DMS 273 (cell line): Measurements from ENCODE around the gene THBD.
"Not testable (repeated sequence)": the region's sequence is repeated elsewhere in the genome, so short reads cannot be mapped to it uniquely, and the experiment has no call there.

Experiments
- DNase-seq: peaks from one replicate; lab custom pipeline; 2025; ENCODE audit not compliant: unreplicated experiment; lab: John Stamatoyannopoulos, UW

Gene THBD

GRCh38 chr20:23039136-23039875, 10.2 kb downstream of the THBD start:
- no peak for DNase-seq

GRCh38 chr20:23037017-23037481, 12.4 kb downstream of the THBD start:
- no peak for DNase-seq

GRCh38 chr20:23036371-23036770, 13.1 kb downstream of the THBD start:
- no peak for DNase-seq

GRCh38 chr20:23035731-23036130, 13.7 kb downstream of the THBD start:
- DNase-seq: no peak

DNA sequence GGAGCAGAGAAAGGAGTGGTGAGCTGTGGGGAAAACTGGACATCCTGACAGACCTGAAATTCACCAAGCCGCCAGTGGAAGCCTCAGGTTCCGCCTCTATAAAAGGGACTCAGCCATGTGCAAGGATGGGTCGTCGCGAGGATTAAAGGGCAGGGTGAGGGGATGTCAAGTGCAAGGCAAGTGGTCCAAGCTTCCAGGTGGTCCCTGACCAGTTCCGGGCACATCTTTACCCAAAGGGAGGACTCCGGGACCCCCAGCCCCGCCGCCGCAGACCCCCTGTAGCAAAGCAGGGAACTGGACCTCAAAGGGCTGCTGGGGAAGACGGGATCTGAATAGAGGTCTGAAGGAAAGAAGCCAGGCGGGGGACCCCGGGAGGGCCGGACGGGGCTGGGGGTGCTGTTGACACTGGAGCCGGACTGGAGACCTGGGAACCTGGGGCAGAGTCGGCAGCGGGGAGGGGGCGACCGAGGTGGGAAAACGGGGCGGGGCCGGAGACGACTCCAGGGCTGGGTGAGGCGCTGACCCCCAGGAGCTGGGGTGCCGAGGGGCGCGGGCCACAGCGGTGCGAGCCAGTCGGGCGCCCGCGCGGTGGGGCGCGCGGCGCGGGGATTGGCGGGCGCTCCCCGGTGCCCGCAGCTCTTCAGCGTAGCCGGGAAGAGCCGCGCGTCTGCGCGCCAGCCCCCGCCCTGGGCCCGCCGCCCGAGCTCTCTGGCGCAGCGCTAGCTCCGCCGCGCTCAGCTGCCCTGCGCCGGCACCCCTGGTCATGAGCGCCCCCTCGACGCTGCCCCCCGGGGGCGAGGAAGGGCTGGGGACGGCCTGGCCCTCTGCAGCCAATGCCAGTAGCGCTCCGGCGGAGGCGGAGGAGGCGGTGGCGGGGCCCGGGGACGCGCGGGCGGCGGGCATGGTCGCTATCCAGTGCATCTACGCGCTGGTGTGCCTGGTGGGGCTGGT, 14.5 kb downstream of the THBD start, which contains the start of gene SSTR4:
SSTR4 (plus strand) TSS at position 592 of the 951 bp plus-strand sequence; CDS start at position 764, 172 bp downstream.
- DNase-seq: no peak

GRCh38 chr20:23033918-23034317, 15.6 kb downstream of the THBD start:
- no peak for DNase-seq

DNA sequence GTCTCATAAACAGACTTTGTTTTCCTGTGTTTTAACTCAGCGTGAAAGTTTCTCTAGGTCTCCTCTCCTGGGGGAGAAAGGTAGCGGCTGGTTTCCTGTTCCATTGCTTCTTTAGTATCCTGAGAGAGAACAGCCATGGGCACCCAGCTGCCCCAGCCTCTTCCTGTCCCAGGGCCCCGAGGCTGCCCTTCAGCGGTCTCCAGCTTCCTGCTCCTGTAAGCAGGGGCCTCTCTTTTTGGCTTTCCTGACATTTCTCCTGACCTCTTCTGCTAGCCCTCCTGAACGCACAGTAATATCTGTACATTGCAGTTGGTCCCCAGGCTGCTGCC, 16.8 kb downstream of the THBD start:
- DNase-seq: no peak

GRCh38 chr20:23032056-23032749, 17.3 kb downstream of the THBD start:
- DNase-seq: no peak

GRCh38 chr20:23031346-23031745, 18.1 kb downstream of the THBD start:
- DNase-seq: no peak

- DNase-seq: no peak
Observed at GRCh38 chr20:23029324-23029723, 20.1 kb downstream of the THBD start.

DNA sequence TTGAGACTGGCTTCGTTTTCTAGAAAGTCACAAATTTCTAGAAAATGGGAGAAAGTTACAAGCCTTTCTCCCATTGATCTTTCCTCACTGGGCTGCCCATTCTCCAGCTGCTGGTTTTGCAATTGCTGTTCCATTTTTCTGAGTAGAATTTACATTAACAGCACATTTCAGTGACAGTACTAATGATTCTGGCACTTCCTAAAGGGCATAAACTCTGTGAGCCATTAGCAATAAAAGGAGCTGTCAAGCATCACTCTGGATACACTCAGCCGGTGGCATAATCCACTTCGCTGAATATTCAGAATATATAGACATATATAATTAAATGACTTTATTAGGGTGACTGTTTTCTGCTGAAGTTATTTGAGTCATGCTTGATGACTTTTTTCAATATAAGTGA, 21.1 kb downstream of the THBD start:
- no peak for DNase-seq

DNA sequence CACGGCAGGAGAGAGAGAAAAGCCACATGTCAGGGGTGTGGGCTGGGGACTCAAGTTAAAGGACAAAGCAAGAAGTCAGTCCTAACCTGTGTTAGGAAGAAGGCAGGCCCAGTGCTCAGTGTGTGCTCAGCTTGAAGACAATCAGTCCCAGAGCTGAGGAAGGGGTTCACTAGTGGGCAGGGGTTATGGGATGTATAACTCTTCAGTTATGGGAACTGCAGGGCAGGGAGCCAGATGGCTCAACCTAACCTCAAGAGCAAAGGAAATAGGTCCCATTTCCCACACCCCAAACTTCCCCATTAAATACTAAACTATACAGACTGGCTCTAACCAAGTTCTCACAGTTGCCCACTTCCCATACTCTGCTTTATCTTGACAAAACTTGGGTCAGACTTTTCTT, 21.8 kb downstream of the THBD start:
- DNase-seq: no peak

DNA sequence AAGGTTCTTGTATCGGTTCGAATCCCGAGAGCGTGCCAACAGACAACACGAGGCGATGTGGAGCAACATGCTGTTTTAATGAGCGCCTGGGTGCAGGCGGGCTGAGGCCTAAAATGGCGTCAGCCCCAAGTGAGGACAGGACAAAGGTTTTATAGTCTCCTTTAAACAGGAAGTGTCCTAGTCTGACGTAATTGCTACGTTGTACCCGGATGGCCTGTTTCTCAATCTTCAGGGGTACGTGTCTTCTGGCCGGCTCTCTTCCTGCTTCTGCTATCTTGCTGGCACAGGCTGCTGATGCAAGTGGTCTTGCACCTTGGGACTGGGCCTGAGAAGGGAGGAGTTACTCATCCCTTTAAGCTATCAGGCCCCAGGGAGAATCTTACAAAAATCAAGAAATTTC, 24.0 kb downstream of the THBD start:
- not testable (repeated sequence) for DNase-seq

DNA sequence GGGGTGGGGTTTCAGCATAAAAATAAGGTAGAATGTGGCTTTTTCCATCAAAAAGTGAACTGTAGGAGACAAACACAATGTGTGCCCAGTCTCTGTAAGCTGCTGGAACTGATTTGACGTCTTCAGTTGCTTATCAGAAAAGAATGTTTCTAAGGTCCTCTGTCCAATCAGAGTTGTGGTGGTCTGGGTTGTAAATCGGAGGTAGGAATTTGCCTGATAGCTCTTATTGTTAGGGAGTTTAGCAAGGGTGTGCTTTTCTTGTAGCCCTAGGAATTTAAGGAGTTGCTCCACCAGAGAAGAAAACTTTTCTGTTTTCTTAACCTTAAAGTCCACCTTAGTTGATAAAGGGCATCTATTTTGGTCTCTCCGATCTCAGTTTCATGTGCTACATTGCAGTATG, 24.8 kb downstream of the THBD start:
- no peak for DNase-seq

- DNase-seq: no peak
Observed at GRCh38 chr20:23023621-23024177, 25.8 kb downstream of the THBD start.

DNA sequence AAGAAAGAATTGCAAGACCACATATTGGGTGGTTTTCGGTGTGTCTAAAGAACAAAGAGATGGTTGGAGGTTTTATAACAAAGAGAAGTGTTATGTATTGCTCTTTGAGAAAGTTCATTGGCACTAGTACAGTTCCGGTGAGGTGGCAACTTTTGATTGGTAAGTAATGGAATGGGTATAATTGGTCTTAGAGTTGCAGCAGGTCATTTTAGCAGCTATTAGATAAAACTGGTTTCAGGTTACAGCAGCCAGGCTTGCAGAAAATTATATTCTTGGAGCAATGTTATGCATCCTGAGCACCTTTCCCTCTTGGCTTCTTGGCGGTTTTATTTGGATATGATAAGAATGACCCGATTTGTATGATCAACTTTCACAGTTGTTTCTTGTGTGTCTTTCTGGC, 26.6 kb downstream of the THBD start:
- DNase-seq: no peak

DNA sequence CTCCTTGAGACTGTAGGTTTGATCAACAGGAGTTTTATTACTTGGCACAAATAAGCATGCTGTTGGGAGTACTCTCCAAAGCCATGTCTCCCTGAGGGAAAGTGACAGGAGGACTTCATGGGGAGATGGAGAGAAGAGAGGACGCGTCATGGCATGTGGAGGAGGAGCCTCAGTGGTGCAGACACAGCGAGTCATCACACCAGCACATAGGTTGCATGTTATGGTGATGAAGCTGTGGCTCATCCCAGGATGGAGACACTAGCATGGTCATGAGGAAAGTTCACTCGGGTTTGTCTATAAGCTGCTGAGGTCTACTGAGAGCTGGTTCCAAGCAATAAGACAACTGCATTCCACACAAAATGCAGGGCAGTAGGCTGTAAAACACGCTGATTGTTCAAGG, 27.5 kb downstream of the THBD start:
- no peak for DNase-seq

DNA sequence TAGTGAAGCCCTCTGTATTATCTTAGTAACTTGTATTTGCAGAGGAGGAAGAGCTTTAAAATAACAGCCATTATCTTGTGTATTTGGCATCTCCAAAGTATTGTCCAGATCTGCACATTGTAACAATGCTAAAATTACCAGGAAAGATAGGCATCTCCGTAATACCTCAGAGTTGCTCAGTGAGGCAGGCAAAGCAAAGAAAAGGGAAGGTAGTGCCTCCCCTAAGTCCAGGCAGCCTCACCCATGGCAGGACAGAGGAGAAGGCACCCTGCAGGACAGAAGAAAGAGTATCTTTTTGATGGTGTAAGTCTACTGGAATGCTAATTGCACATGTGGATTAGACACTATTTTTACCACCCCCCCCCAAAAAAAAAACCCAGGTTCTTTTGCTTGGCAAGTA, 27.9 kb downstream of the THBD start:
- DNase-seq: no peak

GRCh38 chr20:23020230-23021018, 29.0 kb downstream of the THBD start:
- no peak for DNase-seq

DNA sequence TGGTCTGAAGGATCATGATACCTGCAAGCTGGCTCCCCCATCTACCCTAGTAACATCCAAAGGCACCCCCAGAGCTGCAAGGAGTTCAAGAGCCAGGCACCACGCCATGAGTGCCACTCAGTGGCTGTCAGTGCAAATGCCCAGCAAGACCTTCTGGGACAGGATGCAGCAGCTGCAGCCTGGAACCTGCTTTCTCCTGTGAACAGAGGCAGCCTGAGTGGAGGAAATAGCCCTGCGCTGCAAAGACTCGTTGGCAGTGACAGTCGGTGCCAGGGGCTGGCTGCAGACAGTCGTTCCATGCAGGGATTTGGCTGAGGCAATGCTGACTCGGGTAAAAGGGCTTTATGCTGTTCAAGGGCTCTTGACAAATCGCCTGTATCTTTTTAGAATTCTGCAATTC, 30.1 kb downstream of the THBD start:
- no peak for DNase-seq
